Measurements from ENCODE around the gene RELA. TPM values are rescaled to one million over a fixed set of nuclear protein-coding genes. Genes with fewer than 3 reads are reported as not detected.

RELA gene
- total and polyA plus RNA-seq, 10 of the 15 experiments (the other 5 are each of a cell fraction or from before 2014, with no cell fraction given) = 5.1 to 56.4 (median 34.2) TPM

GRCh38 chr11:65652511-65653228, 10.0 kb downstream of the RELA start (continued):
- TF ChIP-seq, protein P1, sequence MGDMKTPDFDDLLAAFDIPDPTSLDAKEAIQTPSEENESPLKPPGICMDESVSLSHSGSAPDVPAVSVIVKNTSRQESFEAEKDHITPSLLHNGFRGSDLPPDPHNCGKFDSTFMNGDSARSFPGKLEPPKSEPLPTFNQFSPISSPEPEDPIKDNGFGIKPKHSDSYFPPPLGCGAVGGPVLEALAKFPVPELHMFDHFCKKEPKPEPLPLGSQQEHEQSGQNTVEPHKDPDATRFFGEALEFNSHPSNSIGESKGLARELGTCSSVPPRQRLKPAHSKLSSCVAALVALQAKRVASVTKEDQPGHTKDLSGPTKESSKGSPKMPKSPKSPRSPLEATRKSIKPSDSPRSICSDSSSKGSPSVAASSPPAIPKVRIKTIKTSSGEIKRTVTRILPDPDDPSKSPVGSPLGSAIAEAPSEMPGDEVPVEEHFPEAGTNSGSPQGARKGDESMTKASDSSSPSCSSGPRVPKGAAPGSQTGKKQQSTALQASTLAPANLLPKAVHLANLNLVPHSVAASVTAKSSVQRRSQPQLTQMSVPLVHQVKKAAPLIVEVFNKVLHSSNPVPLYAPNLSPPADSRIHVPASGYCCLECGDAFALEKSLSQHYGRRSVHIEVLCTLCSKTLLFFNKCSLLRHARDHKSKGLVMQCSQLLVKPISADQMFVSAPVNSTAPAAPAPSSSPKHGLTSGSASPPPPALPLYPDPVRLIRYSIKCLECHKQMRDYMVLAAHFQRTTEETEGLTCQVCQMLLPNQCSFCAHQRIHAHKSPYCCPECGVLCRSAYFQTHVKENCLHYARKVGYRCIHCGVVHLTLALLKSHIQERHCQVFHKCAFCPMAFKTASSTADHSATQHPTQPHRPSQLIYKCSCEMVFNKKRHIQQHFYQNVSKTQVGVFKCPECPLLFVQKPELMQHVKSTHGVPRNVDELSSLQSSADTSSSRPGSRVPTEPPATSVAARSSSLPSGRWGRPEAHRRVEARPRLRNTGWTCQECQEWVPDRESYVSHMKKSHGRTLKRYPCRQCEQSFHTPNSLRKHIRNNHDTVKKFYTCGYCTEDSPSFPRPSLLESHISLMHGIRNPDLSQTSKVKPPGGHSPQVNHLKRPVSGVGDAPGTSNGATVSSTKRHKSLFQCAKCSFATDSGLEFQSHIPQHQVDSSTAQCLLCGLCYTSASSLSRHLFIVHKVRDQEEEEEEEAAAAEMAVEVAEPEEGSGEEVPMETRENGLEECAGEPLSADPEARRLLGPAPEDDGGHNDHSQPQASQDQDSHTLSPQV (IDR thresholded peaks at IDR 0.05) = no peak
- no peak for TF ChIP-seq CUX1 (IDR thresholded peaks at IDR 0.05; ENCODE audit: insufficient replicate concordance, low read depth, low read length)
- peak; percentile 28; the same call in 1 of the 2 replicates for TF ChIP-seq TARDBP (IDR thresholded peaks at IDR 0.05; ENCODE audit: borderline replicate concordance)
- no peak; the same call in 1 of the 2 replicates for TF ChIP-seq MTA3 (IDR thresholded peaks at IDR 0.05; ENCODE audit: borderline replicate concordance, low read length)
- no peak for TF ChIP-seq ZSCAN29 (IDR thresholded peaks at IDR 0.05)
- TF ChIP-seq ZNF274 (IDR thresholded peaks at IDR 0.05; ENCODE audit: insufficient read depth, insufficient read length) = no peak
- TF ChIP-seq ATF2 (IDR thresholded peaks at IDR 0.05; ENCODE audit: low read length) = peak; percentile 24; the same call in 1 of the 2 replicates
- TF ChIP-seq PRDM15 (CRISPR knock-in tag; IDR thresholded peaks at IDR 0.05) = no peak
- TF ChIP-seq MYB (IDR thresholded peaks at IDR 0.05; ENCODE audit: borderline replicate concordance, low read depth, low read length) = no peak
- TF ChIP-seq IKZF2 (IDR thresholded peaks at IDR 0.05) = peak; percentile 67 to 71; a peak in 2 of 4 replicates
- TF ChIP-seq RELB (IDR thresholded peaks at IDR 0.05; ENCODE audit: low read depth) = peak; percentile 86
